GM10248 (cell line): ENCODE data around the gene HELLS.
"Not testable (repeated sequence)": the region's sequence is repeated elsewhere in the genome, so short reads cannot be mapped to it uniquely, and the experiment has no call there.

Experiments
- CTCF ChIA-PET: fragments of 300-600 bp; sonication (Branson Sonifier 250); formaldehyde crosslinking; extraction: SDS; loops from one replicate; lab custom pipeline; 2021; ENCODE audit warnings: antibody characterized with exemption; lab: Yijun Ruan, JAX
- POLR2A ChIA-PET: fragments of 350-650 bp; sonication (Branson Sonifier 250); formaldehyde crosslinking; extraction: SDS; loops from one replicate; lab custom pipeline; 2020; ENCODE audit warnings: antibody characterized with exemption; lab: Yijun Ruan, JAX
- DNase-seq: peaks from one replicate; pipeline ENCODE4 v3.0.0; 2012; ENCODE audit errors: extremely low spot score
- CTCF ChIP-seq: IDR thresholded peaks from 2 replicates; pipeline ENCODE4 v1.5.1; 2012; ENCODE audit warnings: mild to moderate bottlenecking, low read depth; ENCODE audit errors: extremely low read depth, missing control alignments, control extremely low read depth

The HELLS gene

GRCh38 chr10:94524711-94525110, 20.9 kb upstream of the HELLS start:
- CTCF ChIA-PET, result interaction anchor here (1.2 kb wide), 1 partner anchor 20 kb away, joined by 3 read pairs; no protein-coding TSS in a partner anchor
- POLR2A ChIA-PET, result no interaction called here
- no peak for TF ChIP-seq CTCF
- no peak for DNase-seq

GRCh38 chr10:94531550-94531949, 14.0 kb upstream of the HELLS start:
- POLR2A ChIA-PET, DNase-seq: not testable (repeated sequence)
- CTCF ChIA-PET, result interaction anchor here (1.3 to 1.5 kb wide), 2 partner anchors 9 to 11 kb away, joined by 3 to 4 read pairs; no protein-coding TSS in a partner anchor

- DNase-seq, result no peak
- POLR2A ChIA-PET, result no interaction called here
- TF ChIP-seq CTCF, result no peak
- CTCF ChIA-PET, result interaction anchor here (1.3 kb wide), 1 partner anchor 9 kb away, joined by 4 read pairs; no protein-coding TSS in a partner anchor
Observed at GRCh38 chr10:94533027-94533426, 12.6 kb upstream of the HELLS start.

GRCh38 chr10:94542282-94542681, 3.3 kb upstream of the HELLS start:
- CTCF ChIA-PET, result interaction anchor here (1.0 kb wide), 1 partner anchor 10 kb away, joined by 4 read pairs; no protein-coding TSS in a partner anchor

GRCh38 chr10:94546049-94546900, 687 bp downstream of the HELLS start:
- POLR2A ChIA-PET, result interaction anchor here (0.7 to 1.6 kb wide), 2 partner anchors 9 to 13 kb away, joined by 3 read pairs; no protein-coding TSS in a partner anchor
- peak; percentile 16 for DNase-seq
- TF ChIP-seq CTCF, result no peak
- CTCF ChIA-PET, result interaction anchor here (1.1 kb wide), 1 partner anchor 15 kb away, joined by 3 read pairs; no protein-coding TSS in a partner anchor

More at GRCh38 chr10:94542282-94542681, 3.3 kb upstream of the HELLS start:
- DNase-seq, POLR2A ChIA-PET: not testable (repeated sequence)

GRCh38 chr10:94546901-94547185, 1.3 kb downstream of the HELLS start:
- DNase-seq, result no peak
- POLR2A ChIA-PET, result no interaction called here
- CTCF ChIA-PET, result interaction anchor here (1.1 kb wide), 1 partner anchor 14 kb away, joined by 3 read pairs; no protein-coding TSS in a partner anchor
- no peak for TF ChIP-seq CTCF

GRCh38 chr10:94549221-94549620, 3.6 kb downstream of the HELLS start:
- CTCF ChIA-PET, result no interaction called here
- POLR2A ChIA-PET, result no interaction called here
- TF ChIP-seq CTCF, result no peak
- DNase-seq, result no peak

GRCh38 chr10:94567714-94568307, 22.2 kb downstream of the HELLS start:
- POLR2A ChIA-PET, CTCF ChIA-PET, DNase-seq: not testable (repeated sequence)
